ENCODE results near the gene ANKRD7.

The ANKRD7 gene

DNA sequence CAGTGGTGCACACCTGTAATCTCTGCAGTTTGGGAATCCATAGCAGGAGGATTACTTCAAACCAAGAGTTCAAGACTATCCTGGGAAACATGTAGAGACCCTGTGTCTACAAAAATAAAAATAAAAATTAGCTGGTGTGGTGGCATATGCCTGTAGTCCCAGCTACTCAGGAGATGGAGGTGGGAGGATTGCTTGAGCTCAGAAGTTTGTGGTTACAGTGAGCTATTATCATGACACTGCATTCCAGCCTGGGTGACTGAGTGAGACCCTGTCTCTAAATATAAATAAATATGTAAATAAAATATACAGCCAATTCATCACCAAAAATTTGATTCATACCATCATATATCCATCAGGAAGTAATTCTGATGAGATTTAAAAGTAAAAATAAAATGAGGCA lies 60.9 kb downstream of the ANKRD7 start:
- TF ChIP-seq, protein P1, sequence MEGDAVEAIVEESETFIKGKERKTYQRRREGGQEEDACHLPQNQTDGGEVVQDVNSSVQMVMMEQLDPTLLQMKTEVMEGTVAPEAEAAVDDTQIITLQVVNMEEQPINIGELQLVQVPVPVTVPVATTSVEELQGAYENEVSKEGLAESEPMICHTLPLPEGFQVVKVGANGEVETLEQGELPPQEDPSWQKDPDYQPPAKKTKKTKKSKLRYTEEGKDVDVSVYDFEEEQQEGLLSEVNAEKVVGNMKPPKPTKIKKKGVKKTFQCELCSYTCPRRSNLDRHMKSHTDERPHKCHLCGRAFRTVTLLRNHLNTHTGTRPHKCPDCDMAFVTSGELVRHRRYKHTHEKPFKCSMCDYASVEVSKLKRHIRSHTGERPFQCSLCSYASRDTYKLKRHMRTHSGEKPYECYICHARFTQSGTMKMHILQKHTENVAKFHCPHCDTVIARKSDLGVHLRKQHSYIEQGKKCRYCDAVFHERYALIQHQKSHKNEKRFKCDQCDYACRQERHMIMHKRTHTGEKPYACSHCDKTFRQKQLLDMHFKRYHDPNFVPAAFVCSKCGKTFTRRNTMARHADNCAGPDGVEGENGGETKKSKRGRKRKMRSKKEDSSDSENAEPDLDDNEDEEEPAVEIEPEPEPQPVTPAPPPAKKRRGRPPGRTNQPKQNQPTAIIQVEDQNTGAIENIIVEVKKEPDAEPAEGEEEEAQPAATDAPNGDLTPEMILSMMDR (conservative IDR thresholded peaks at IDR 0.05; ENCODE audit: low read depth) = no peak
- CTCF ChIA-PET = no interaction called here
- H3K27ac ChIP-seq = no peak overlapping the region
- no peak for DNase-seq (ENCODE audit: low spot score)
- POLR2A ChIA-PET (ENCODE audit: low non-redundant PET) = no interaction called here

- CTCF ChIA-PET = no interaction called here
- DNase-seq (ENCODE audit: low spot score) = no peak
- TF ChIP-seq, protein P1 (conservative IDR thresholded peaks at IDR 0.05; ENCODE audit: low read depth) = no peak
- H3K27ac ChIP-seq = no peak overlapping the region
- POLR2A ChIA-PET (ENCODE audit: low non-redundant PET) = no interaction called here
Measured at GRCh38 chr7:118286131-118286530, 61.6 kb downstream of the ANKRD7 start.

DNA sequence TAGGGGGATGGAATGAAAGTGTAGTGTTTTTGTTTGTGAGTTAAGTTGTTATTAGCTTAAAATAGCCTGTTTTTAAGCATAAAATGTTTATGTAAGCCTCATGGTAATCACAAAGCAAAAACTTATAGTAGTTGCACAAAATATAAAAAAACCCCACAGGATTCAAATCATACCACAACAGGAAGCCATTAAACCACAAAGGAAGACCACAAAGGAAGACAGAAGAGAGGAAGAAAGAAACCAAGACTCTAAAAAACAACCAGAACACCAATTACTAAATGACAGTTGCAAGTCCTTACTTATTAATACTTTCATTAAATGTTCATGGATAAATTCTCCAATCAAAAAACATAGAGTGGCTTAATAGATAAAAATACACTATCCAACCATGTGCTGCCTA lies 63.6 kb downstream of the ANKRD7 start:
- ChIA-PET POLR2A (ENCODE audit: low non-redundant PET) (no interaction called here), CTCF (no interaction called here)
- no peak overlapping the region for H3K27ac ChIP-seq
- DNase-seq (ENCODE audit: low spot score) = no peak
- TF ChIP-seq, protein P1 (conservative IDR thresholded peaks at IDR 0.05; ENCODE audit: low read depth) = no peak

DNA sequence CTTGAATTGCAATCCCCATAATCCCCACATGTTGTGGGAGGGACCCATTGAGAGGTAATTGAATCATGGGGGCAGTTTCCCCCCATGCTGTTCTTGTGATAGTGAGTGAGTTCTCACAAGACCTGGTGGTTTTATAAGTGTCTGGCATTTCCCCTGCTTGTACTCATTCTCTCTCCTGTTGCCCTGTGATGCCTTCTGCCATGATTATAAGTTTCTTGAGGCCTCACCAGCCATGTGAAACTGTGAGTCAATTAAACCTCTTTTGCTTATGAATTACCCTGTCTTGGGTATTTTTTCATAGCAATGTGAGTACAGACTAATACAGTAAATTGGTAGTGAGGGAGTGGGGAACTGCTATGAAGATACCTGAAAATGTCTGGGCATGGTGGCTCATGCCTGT lies 65.0 kb downstream of the ANKRD7 start:
- TF ChIP-seq, protein P1 (conservative IDR thresholded peaks at IDR 0.05; ENCODE audit: low read depth) = no peak
- DNase-seq (ENCODE audit: low spot score) = no peak
- ChIA-PET CTCF (interaction anchor here (0.7 kb wide), 1 partner anchor 9 kb away, joined by 11 read pairs; no protein-coding TSS in a partner anchor), POLR2A (ENCODE audit: low non-redundant PET) (no interaction called here)
- no peak overlapping the region for H3K27ac ChIP-seq

Data from RWPE1 (cell line).